K562 (cell line): ENCODE results near the gene GADL1. TPM values are rescaled to one million over a fixed set of nuclear protein-coding genes. Genes with fewer than 3 reads are reported as not detected.

Source experiments
- ATAC-seq: fragments of 200-7000 bp; cut with Tn5 transposase; 3 replicates; pipeline ENCODE4 v1.9.1; 2020; ENCODE audit warnings: moderate library complexity
- BruUV-seq: library from RNA; stranded (reverse); fragments of 400-500 nt; replicated peaks from 2 replicates; lab custom pipeline; 2021; lab: Mats Ljungman, UMichigan
- CTCF ChIA-PET: fragments of 300-600 bp; formaldehyde crosslinking; extraction: SDS; loops from one replicate; lab custom pipeline; 2021; ENCODE audit warnings: low intra/inter-chr PET ratio; lab: Yijun Ruan, JAX
- POLR2A ChIA-PET: fragments of 300-600, 350-650 bp; sonication (Branson Sonifier 250); formaldehyde crosslinking; extraction: SDS; loops from one replicate; lab custom pipeline; 2021; ENCODE audit warnings: antibody characterized with exemption, inconsistent platforms; lab: Yijun Ruan, JAX
- DNase-seq, 4 experiments: peaks; one replicate each; pipeline versions ENCODE4 v3.0.0 to v3.0.0-alpha.2; 2011 to 2018; ENCODE audit warnings: low spot score in 3 of 4, mixed read lengths in 3 of 4; ENCODE audit errors: extremely low read depth in 1 of 4
- FAIRE-seq: peaks from 2 replicates; lab custom pipeline; 2011; peaks lifted over from hg19 to GRCh38; lab: Jason Lieb, UNC
- H2AFZ ChIP-seq: 2 replicates; pipeline ENCODE4 v1.6.0; 2011; ENCODE audit warnings: low read depth, low read length, control low read depth, inconsistent platforms
- H3K27ac ChIP-seq: fragments of 200-600 bp; 3 replicates; pipeline ENCODE4 v1.8.0; 2011; ENCODE audit warnings: low read depth, mild to moderate bottlenecking, control low read depth, inconsistent platforms, low read length, moderate library complexity, mixed read lengths; ENCODE audit errors: extremely low read depth
- H3K27me3 ChIP-seq, 2 experiments: fragments of 300-600 bp in 1 of 2; 2 replicates in 1 of 2; 3 replicates in 1 of 2; pipeline versions ENCODE4 v1.6.0 to v1.8.0; 2011; ENCODE audit warnings: inconsistent platforms in 2 of 2, low read length in 2 of 2, mild to moderate bottlenecking in 1 of 2, mixed read lengths in 1 of 2, moderate library complexity in 1 of 2; ENCODE audit not compliant: control insufficient read depth in 2 of 2, insufficient read depth in 2 of 2
- H3K36me3 ChIP-seq: fragments of 300-600 bp; 3 replicates; pipeline ENCODE4 v1.8.0; 2011; ENCODE audit warnings: mild to moderate bottlenecking, low read length, inconsistent platforms; ENCODE audit not compliant: control insufficient read depth, insufficient read depth
- H3K4me1 ChIP-seq, 2 experiments: fragments of 200-600 bp in 1 of 2; replicated peaks in 1 of 2; 2 replicates in 1 of 2; 3 replicates in 1 of 2; pipeline versions ENCODE4 v1.5.1 to v1.8.0; 2011; ENCODE audit warnings: inconsistent platforms in 2 of 2, low read length in 2 of 2, mild to moderate bottlenecking in 1 of 2, mixed read lengths in 1 of 2, moderate library complexity in 1 of 2; ENCODE audit not compliant: control insufficient read depth in 2 of 2, insufficient read depth in 2 of 2
- H3K4me2 ChIP-seq: 2 replicates; pipeline ENCODE4 v1.6.1; 2011; ENCODE audit warnings: low read length, control low read depth, inconsistent platforms, mixed read lengths; ENCODE audit not compliant: insufficient read depth
- H3K4me3 ChIP-seq: fragments of 200-600 bp; sonication (generic), shearing (Covaris generic); 2 replicates; pipeline ENCODE4 v1.5.1; 2016; ENCODE audit warnings: control low read depth, inconsistent platforms
- H3K79me2 ChIP-seq: fragments of 200-600 bp; 3 replicates; pipeline ENCODE4 v1.8.0; 2011; ENCODE audit warnings: low read length, inconsistent platforms; ENCODE audit not compliant: control insufficient read depth, insufficient read depth
- H3K9ac ChIP-seq, 2 experiments: 2 replicates each; pipeline versions ENCODE4 v1.6.0 to v1.6.1; 2011; ENCODE audit warnings: low read depth in 2 of 2, low read length in 2 of 2, control low read depth in 1 of 2, inconsistent platforms in 1 of 2, mild to moderate bottlenecking in 1 of 2, mixed read lengths in 1 of 2; ENCODE audit not compliant: insufficient read depth in 1 of 2
- H3K9me1 ChIP-seq: one replicate; pipeline ENCODE4 v1.6.0; 2011; ENCODE audit warnings: inconsistent platforms, mild to moderate bottlenecking, low read length, moderate library complexity; ENCODE audit not compliant: control insufficient read depth, insufficient read depth
- H3K9me3 ChIP-seq: replicated peaks from 2 replicates; pipeline ENCODE4 v1.5.1; 2011; ENCODE audit warnings: low read depth, low read length, inconsistent platforms; ENCODE audit not compliant: control insufficient read depth, insufficient read depth
- H4K20me1 ChIP-seq: replicated peaks from 2 replicates; pipeline ENCODE4 v1.6.1; 2011; ENCODE audit warnings: low read length, inconsistent platforms, mixed read lengths; ENCODE audit not compliant: control insufficient read depth, insufficient read depth
- FOXK2 ChIP-seq, 2 experiments: fragments of 450-650 bp; IDR thresholded peaks in 1 of 2; conservative IDR thresholded peaks in 1 of 2; 2 replicates each; pipeline ENCODE4 v1.6.1; 2016; ENCODE audit warnings: low read depth in 2 of 2, mild to moderate bottlenecking in 1 of 2
- FUS ChIP-seq: fragments of 200-400 bp; formaldehyde crosslinking; optimal IDR thresholded peaks from 2 replicates; pipeline ENCODE3; 2017; ENCODE audit warnings: low read depth, low read length
- RBBP5 ChIP-seq: fragments of 200-600 bp; sonication (generic); IDR thresholded peaks from 2 replicates; pipeline ENCODE4 v1.6.1; 2012; ENCODE audit warnings: borderline replicate concordance, mild to moderate bottlenecking, low read length, control low read depth, inconsistent platforms; ENCODE audit not compliant: insufficient read depth, poor library complexity, severe bottlenecking
- SPI1 ChIP-seq: IDR thresholded peaks from 2 replicates; pipeline ENCODE4 v1.6.1; 2011; ENCODE audit warnings: low read depth, low read length, control low read depth, borderline replicate concordance
- STAT5B ChIP-seq: fragments of 250-450 bp; sonication (Bioruptor Pico); IDR thresholded peaks from 2 replicates; pipeline ENCODE4 v1.8.0; 2021; ENCODE audit warnings: mild to moderate bottlenecking, inconsistent platforms
- TARDBP ChIP-seq: fragments of 450-650 bp; IDR thresholded peaks from 2 replicates; pipeline ENCODE4 v1.6.1; 2016
- TEAD4 ChIP-seq, 2 experiments: sonication (generic) in 1 of 2; formaldehyde crosslinking in 1 of 2; IDR thresholded peaks; 2 replicates each; pipeline versions ENCODE4 v1.6.1 to v1.8.0; 2012 to 2022; ENCODE audit warnings: borderline replicate concordance in 1 of 2, inconsistent platforms in 1 of 2, low read length in 1 of 2, mild to moderate bottlenecking in 1 of 2, missing genetic modification reagents in 1 of 2
- WGBS: fragments of 100-300 bp; shearing (Covaris generic); methylation state at CpG from one replicate; pipeline ENCODE4 v1.1.6; 2016; ENCODE audit warnings: low coverage, mixed read lengths; ENCODE audit not compliant: insufficient coverage; ENCODE audit errors: missing lambda C conversion rate; 5-methylcytosine and 5-hydroxymethylcytosine counted together
- in situ Hi-C: fragments of 300-500 bp; cut with MboI; formaldehyde crosslinking; loops from 4 replicates; pipeline ENCODE4 v1.15.0; 2018; ENCODE audit warnings: inconsistent platforms, mixed read lengths
- intact Hi-C: fragments of 100-400 bp; cut with micrococcal nuclease; formaldehyde crosslinking; loops from 2 replicates; pipeline ENCODE4 v1.14.2; 2022
- polyA plus RNA-seq, 8 experiments: library from polyadenylated mRNA; depleted of rRNA in 4 of 8; stranded (reverse) in 5 of 8; unstranded in 3 of 8; fragments of >200 nt; fragmentation: Nextera tagmentation in 2 of 8; fragmentation: Illumina TruSeq in 1 of 8; extraction: Ambion mirVana in 2 of 8; extraction: Trizol in 1 of 8; gene quantifications; 2 replicates each; pipeline versions ENCODE4 v1.2.1 to v1.2.3, GENCODE V29; 2011 to 2014; ENCODE audit warnings: inconsistent platforms in 1 of 8, missing spikeins in 1 of 8
- total RNA-seq, 7 experiments: library from RNA; depleted of rRNA in 6 of 7; stranded (reverse); fragments of >200 nt in 6 of 7; fragmentation: Illumina TruSeq in 2 of 7; extraction: Trizol in 2 of 7; gene quantifications; 2 replicates each; pipeline versions ENCODE4 v1.2.1 to v1.2.3, GENCODE V29; 2011 to 2021; ENCODE audit warnings: low replicate concordance in 1 of 7
- TF ChIP-seq, protein P1 (sequence below), 2 experiments: fragments of 450-650 bp; IDR thresholded peaks; 2 replicates each; pipeline ENCODE4 v1.6.1; 2016
- TF ChIP-seq, protein P2 (sequence below): sonication (generic); formaldehyde crosslinking; IDR thresholded peaks from 2 replicates; pipeline ENCODE4 v1.8.1; 2023; ENCODE audit warnings: mild to moderate bottlenecking, missing genetic modification reagents

The GADL1 gene
- total and polyA plus RNA-seq, 9 of the 15 experiments (the other 6 are each of a cell fraction or from before 2014, with no cell fraction given) = 0.07 TPM; not detected in 8

DNA sequence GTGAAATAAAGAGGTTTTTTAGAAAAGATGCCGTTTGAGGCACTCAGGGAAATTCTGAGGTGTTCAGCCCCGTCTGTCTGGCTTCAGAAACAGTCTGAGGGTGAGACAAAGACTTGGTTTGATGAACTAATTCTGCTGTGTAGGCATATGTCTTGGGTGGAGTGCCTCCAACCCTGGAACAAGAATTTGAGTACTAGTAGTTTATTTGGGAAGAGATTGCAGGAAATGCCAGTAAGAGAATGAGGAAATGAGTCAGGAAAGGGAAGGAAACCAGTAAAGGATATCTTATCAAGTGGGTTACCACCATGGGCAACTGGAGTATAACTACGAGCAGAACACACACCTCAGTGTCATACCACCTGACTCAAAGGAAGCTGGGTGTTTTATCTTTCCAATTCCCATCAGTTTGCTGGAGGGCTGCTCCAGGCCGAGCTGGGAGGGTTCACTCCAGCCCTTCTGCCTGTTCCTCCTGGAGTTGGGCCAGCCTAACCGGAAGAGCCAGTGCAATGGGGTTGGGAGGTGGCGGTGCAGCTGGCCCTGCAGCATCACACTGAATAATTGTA is 212.7 kb downstream of the GADL1 start:
- H3K4me1 ChIP-seq = no peaks in the 10 kb centered on the region
- H4K20me1 ChIP-seq = no peaks in the 10 kb centered on the region
- POLR2A ChIA-PET = no interaction called here

More for the DNA sequence above, 212.7 kb downstream of the GADL1 start:
- intact Hi-C loops (no loop called here), in situ Hi-C loops (no loop called here)
- H3K9me3 ChIP-seq = no peaks in the 10 kb centered on the region
- H3K9me1 ChIP-seq = no peaks in the 10 kb centered on the region
- H3K36me3 ChIP-seq = no peaks in the 10 kb centered on the region
- no peak overlapping the region for H3K27ac ChIP-seq
- no peak for TF ChIP-seq TARDBP
- no peak for TF ChIP-seq FUS
- TF ChIP-seq, protein P1, sequence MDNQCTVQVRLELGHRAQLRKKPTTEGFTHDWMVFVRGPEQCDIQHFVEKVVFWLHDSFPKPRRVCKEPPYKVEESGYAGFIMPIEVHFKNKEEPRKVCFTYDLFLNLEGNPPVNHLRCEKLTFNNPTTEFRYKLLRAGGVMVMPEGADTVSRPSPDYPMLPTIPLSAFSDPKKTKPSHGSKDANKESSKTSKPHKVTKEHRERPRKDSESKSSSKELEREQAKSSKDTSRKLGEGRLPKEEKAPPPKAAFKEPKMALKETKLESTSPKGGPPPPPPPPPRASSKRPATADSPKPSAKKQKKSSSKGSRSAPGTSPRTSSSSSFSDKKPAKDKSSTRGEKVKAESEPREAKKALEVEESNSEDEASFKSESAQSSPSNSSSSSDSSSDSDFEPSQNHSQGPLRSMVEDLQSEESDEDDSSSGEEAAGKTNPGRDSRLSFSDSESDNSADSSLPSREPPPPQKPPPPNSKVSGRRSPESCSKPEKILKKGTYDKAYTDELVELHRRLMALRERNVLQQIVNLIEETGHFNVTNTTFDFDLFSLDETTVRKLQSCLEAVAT (IDR thresholded peaks at IDR 0.05) = no peak
- TF ChIP-seq RBBP5 = no peak
- no peak for TF ChIP-seq FOXK2 (conservative IDR thresholded peaks at IDR 0.05 in 1 of 2, IDR thresholded peaks at IDR 0.05 in 1 of 2; ENCODE audit: low read depth in 2 of 2)
- TF ChIP-seq STAT5B = no peak
- no peak for TF ChIP-seq TEAD4 (IDR thresholded peaks at IDR 0.05; ENCODE audit: low read length)
- no peak for TF ChIP-seq TEAD4 (CRISPR knock-in tag; IDR thresholded peaks at IDR 0.05; ENCODE audit: borderline replicate concordance)
- no peak for TF ChIP-seq SPI1
- TF ChIP-seq, protein P2, sequence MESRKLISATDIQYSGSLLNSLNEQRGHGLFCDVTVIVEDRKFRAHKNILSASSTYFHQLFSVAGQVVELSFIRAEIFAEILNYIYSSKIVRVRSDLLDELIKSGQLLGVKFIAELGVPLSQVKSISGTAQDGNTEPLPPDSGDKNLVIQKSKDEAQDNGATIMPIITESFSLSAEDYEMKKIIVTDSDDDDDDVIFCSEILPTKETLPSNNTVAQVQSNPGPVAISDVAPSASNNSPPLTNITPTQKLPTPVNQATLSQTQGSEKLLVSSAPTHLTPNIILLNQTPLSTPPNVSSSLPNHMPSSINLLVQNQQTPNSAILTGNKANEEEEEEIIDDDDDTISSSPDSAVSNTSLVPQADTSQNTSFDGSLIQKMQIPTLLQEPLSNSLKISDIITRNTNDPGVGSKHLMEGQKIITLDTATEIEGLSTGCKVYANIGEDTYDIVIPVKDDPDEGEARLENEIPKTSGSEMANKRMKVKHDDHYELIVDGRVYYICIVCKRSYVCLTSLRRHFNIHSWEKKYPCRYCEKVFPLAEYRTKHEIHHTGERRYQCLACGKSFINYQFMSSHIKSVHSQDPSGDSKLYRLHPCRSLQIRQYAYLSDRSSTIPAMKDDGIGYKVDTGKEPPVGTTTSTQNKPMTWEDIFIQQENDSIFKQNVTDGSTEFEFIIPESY = no peak
- DNase-seq (no peak), ATAC-seq (no peak), FAIRE-seq (no peak)
- H3K79me2 ChIP-seq = no peaks in the 10 kb centered on the region
- no TSS peak for BruUV-seq
- no peak overlapping the region for H3K9ac ChIP-seq
- WGBS = 2% methylated on average over 6 of the region's 6 CpGs
- H3K4me2 ChIP-seq = no peak overlapping the region
- no peaks in the 10 kb centered on the region for H3K27me3 ChIP-seq
- CTCF ChIA-PET = no interaction called here
- H3K4me3 ChIP-seq = no peak overlapping the region
- no peak overlapping the region for H2AFZ ChIP-seq
